T-helper 2 cell treated with Interferon-gamma antibody and Interleukin-4, amounts not matched to agents 5 μg/mL and 100 μg/mL, for 36 hours (primary cell): ENCODE data around the gene ANOS1.

Source experiments
- DNase-seq: peaks from one replicate; pipeline ENCODE4 v3.0.0; 2021; ENCODE audit warnings: low spot score
- H3K27ac Mint-ChIP-seq: one replicate; pipeline ENCODE4 v1.8.0; 2021; ENCODE audit warnings: mild to moderate bottlenecking, mixed read lengths
- H3K27me3 Mint-ChIP-seq: one replicate; pipeline ENCODE4 v1.8.0; 2021; ENCODE audit warnings: low read depth, mixed read lengths
- H3K36me3 Mint-ChIP-seq: one replicate; pipeline ENCODE4 v1.8.0; 2021; ENCODE audit warnings: low read depth, mixed read lengths
- H3K4me1 Mint-ChIP-seq: one replicate; pipeline ENCODE4 v1.8.0; 2021; ENCODE audit warnings: low read depth, mixed read lengths
- H3K4me3 Mint-ChIP-seq: one replicate; pipeline ENCODE4 v1.8.0; 2022; ENCODE audit warnings: mild to moderate bottlenecking, moderate library complexity, mixed read lengths
- H3K9me3 Mint-ChIP-seq: one replicate; pipeline ENCODE4 v1.8.0; 2021; ENCODE audit warnings: mixed read lengths

ANOS1 gene

GRCh38 chrX:8730812-8731558 lies 952 bp downstream of the ANOS1 start:
- Mint-ChIP-seq H3K36me3 (no peaks in the 10 kb centered on the region), H3K4me3 (no peak overlapping the region), H3K9me3 (no peaks in the 10 kb centered on the region), H3K4me1 (no peaks in the 10 kb centered on the region), H3K27ac (no peak overlapping the region), H3K27me3 (peaks cover 28% of the 10 kb centered on the region)
- no peak for DNase-seq

DNA sequence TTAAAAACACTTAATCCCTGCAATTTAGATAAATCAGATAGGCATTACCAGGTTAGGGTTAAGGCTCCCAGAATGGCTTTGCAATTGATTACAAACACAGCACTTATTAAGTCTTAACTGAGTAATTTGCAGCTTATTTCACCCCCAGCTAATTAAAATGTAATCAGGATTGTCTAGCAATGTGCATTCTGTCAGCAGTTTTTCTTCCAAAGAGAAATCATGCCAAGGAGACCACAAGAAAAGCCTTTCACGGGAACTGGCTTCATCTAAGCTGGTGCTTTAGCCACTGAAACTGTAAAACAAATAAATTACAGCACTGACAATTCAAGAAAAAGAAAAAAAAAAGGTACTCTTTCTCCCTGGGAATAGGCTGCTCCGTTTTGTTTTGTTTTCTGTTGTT lies 2.1 kb downstream of the ANOS1 start:
- peaks cover 28% of the 10 kb centered on the region for H3K27me3 Mint-ChIP-seq
- no peaks in the 10 kb centered on the region for H3K4me1 Mint-ChIP-seq
- H3K4me3 Mint-ChIP-seq: no peak overlapping the region
- no peak overlapping the region for H3K27ac Mint-ChIP-seq
- H3K9me3 Mint-ChIP-seq: no peaks in the 10 kb centered on the region
- no peaks in the 10 kb centered on the region for H3K36me3 Mint-ChIP-seq
- DNase-seq: no peak

DNA sequence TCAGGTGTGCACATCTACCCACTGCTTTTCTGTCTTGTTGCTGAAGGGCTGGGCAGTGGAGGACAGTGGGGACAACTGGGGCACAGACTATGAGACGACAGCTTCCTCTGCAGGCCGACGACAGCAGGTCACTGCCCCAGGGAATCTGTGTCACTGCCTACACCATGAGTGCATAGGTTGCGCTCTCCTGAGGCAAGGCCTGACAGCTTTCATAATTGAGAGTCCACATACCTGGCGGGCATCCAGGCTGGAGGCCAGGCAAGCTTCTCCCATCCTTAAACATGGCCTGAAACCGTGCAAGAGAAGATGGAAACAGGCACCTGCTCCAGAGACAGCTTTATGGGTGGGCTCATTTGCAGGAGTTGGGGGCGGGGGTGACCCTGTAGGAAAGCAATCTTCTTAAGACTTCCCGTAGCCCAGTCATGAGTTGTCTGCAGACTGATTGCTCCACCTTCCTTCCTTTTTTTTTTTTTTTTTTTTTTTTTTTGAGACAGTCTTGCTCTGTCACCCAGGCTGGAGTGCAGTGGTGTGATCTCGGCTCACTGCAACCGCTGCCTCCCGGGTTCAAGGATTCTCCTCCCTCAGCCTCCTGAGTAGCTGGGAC lies 2.9 kb downstream of the ANOS1 start:
- no peaks in the 10 kb centered on the region for H3K4me1 Mint-ChIP-seq

DNA sequence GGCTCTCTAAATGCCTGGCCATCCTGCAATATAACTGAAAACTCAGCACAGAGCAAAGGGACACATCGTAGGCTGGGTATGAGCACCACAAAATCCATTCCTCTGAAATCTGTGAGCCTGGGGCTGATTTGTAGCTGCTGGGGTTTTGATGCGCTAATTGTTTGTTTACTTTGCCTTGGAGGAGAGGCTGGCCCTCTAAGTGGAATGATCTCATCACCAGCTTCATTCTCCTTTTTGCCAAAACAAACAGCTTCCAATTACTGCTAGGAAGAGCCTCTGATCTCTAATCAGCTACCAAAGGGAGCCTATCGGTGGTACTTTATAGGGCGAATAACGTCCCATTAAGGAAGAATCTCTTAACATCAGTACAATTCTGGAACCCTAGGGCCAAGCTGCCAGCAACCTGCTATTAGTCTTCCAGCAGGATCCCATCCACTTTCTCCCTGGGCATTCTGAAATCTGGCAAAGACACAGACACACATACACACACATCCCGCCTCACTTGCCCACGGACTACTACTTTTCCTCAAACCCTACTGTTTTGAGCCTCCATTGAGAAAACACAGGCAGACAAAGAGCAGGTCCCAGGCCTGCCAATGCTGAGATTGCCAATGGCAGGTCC lies 5.8 kb downstream of the ANOS1 start:
- peaks cover 15% of the 10 kb centered on the region for H3K27me3 Mint-ChIP-seq
- H3K4me3 Mint-ChIP-seq: no peak overlapping the region
- no peaks in the 10 kb centered on the region for H3K9me3 Mint-ChIP-seq
- no peak for DNase-seq
- H3K27ac Mint-ChIP-seq: no peak overlapping the region
- H3K4me1 Mint-ChIP-seq: no peaks in the 10 kb centered on the region
- H3K36me3 Mint-ChIP-seq: no peaks in the 10 kb centered on the region

More for the DNA sequence above, 2.9 kb downstream of the ANOS1 start:
- Mint-ChIP-seq H3K27ac (no peak overlapping the region), H3K27me3 (peaks cover 28% of the 10 kb centered on the region), H3K9me3 (no peaks in the 10 kb centered on the region), H3K36me3 (no peaks in the 10 kb centered on the region), H3K4me3 (no peak overlapping the region)
- DNase-seq: no peak

DNA sequence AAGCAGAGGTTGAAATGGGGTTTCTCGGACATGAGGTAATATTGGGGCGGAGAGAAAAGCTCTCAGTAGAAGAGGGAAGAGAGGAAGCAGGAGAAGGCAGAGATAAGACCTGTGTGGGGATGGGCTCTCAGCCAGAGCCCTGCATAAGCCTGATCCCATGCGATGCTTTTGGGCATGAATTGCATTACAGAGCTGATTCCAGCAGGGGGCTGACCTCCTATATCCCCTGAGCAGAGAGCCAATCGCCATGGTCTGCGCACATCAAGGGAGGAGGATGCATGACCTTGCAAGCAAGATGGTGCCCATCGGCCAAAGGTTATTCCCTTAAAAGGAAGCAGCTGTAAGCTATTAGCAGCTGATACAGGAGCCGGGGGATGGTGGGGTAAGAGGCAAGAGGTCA lies 7.6 kb downstream of the ANOS1 start:
- DNase-seq: no peak
- Mint-ChIP-seq H3K9me3 (no peaks in the 10 kb centered on the region), H3K36me3 (no peaks in the 10 kb centered on the region), H3K27me3 (peaks cover 5% of the 10 kb centered on the region), H3K4me1 (no peaks in the 10 kb centered on the region), H3K4me3 (no peak overlapping the region), H3K27ac (no peak overlapping the region)

GRCh38 chrX:8721536-8721935 lies 10.4 kb downstream of the ANOS1 start:
- Mint-ChIP-seq H3K36me3 (no peaks in the 10 kb centered on the region), H3K9me3 (no peaks in the 10 kb centered on the region), H3K4me3 (no peak overlapping the region), H3K4me1 (no peaks in the 10 kb centered on the region), H3K27me3 (no peaks in the 10 kb centered on the region), H3K27ac (no peak overlapping the region)
- no peak for DNase-seq

- H3K9me3 Mint-ChIP-seq: no peaks in the 10 kb centered on the region
- DNase-seq: no peak
- no peak overlapping the region for H3K4me3 Mint-ChIP-seq
- H3K36me3 Mint-ChIP-seq: no peaks in the 10 kb centered on the region
- no peaks in the 10 kb centered on the region for H3K27me3 Mint-ChIP-seq
- no peak overlapping the region for H3K27ac Mint-ChIP-seq
- no peaks in the 10 kb centered on the region for H3K4me1 Mint-ChIP-seq
Observed at GRCh38 chrX:8720136-8720535, 11.8 kb downstream of the ANOS1 start.

DNA sequence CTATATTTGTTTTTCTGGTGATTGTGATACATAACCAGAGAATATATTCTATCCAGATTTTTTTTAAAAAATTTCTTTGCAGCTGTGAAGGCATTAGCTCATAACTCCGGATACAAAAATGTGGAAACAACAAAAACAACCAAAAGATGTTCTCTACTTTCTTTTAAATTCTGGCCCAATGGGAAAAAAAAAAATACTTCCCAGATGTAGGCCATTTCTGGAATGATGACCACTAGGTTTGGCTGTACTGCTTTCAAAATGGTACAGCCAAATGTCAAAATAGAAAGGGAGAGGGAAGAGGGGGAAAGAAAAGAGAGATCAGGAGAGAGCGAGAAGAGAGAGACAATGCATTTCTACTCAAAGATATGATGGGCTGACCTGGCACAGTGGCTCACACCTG lies 14.6 kb downstream of the ANOS1 start:
- no peak overlapping the region for H3K4me3 Mint-ChIP-seq
- no peaks in the 10 kb centered on the region for H3K36me3 Mint-ChIP-seq
- no peaks in the 10 kb centered on the region for H3K4me1 Mint-ChIP-seq
- no peak for DNase-seq
- no peaks in the 10 kb centered on the region for H3K9me3 Mint-ChIP-seq
- H3K27ac Mint-ChIP-seq: no peak overlapping the region
- H3K27me3 Mint-ChIP-seq: no peaks in the 10 kb centered on the region

- no peaks in the 10 kb centered on the region for H3K9me3 Mint-ChIP-seq
- H3K27ac Mint-ChIP-seq: no peak overlapping the region
- no peaks in the 10 kb centered on the region for H3K4me1 Mint-ChIP-seq
- H3K4me3 Mint-ChIP-seq: no peak overlapping the region
- no peak for DNase-seq
- no peaks in the 10 kb centered on the region for H3K36me3 Mint-ChIP-seq
- no peaks in the 10 kb centered on the region for H3K27me3 Mint-ChIP-seq
Observed at GRCh38 chrX:8714164-8714563, 17.8 kb downstream of the ANOS1 start.

DNA sequence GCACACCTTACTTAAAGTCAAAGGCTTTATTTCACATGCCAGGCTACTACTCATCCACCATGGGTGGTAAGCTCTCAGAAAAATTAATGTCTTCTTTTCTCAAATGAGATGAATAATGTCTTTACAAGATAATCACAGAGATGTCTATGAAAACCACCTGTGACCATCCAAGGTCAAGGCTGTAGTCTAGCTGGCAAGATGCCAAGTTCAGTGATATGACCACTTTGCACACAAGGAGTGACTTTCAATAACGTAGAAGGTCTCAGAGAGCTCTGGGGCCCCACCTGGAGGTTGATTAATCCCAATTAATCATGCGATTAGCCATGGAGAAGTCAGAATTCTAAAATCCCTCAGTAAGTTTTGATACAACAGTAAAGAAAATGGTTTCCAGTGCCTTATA lies 20.5 kb downstream of the ANOS1 start:
- no peak overlapping the region for H3K27ac Mint-ChIP-seq
- no peaks in the 10 kb centered on the region for H3K9me3 Mint-ChIP-seq
- no peaks in the 10 kb centered on the region for H3K36me3 Mint-ChIP-seq

DNA sequence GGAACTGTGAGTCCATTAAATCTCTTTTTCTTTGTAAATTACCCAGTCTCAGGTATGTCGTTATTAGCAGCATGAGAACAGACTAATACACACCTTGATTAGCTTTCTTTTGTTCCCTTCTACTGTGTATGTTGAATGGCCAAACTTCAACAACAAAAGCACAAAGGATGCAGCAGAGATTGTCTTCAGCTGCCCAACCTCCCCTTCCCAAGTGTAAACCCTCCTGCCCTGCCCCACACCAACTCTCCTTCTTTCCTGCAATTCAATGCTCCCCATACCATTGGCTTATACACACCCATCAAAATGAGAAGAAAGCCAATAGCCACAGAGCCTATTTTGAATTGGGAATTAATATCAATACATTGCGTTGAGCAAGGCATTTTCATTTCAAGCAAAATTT lies 27.8 kb downstream of the ANOS1 start:
- Mint-ChIP-seq H3K27me3 (no peaks in the 10 kb centered on the region), H3K27ac (no peak overlapping the region), H3K36me3 (no peaks in the 10 kb centered on the region), H3K4me1 (no peaks in the 10 kb centered on the region), H3K4me3 (no peak overlapping the region), H3K9me3 (no peaks in the 10 kb centered on the region)
- DNase-seq: no peak

More for the DNA sequence above, 20.5 kb downstream of the ANOS1 start:
- Mint-ChIP-seq H3K4me1 (no peaks in the 10 kb centered on the region), H3K27me3 (no peaks in the 10 kb centered on the region), H3K4me3 (no peak overlapping the region)
- DNase-seq: no peak

GRCh38 chrX:8692871-8693270 lies 39.1 kb downstream of the ANOS1 start:
- no peak overlapping the region for H3K27ac Mint-ChIP-seq
- H3K9me3 Mint-ChIP-seq: no peaks in the 10 kb centered on the region
- no peak overlapping the region for H3K4me3 Mint-ChIP-seq
- DNase-seq: no peak
- no peaks in the 10 kb centered on the region for H3K4me1 Mint-ChIP-seq
- H3K27me3 Mint-ChIP-seq: no peaks in the 10 kb centered on the region
- H3K36me3 Mint-ChIP-seq: no peaks in the 10 kb centered on the region

- Mint-ChIP-seq H3K4me3 (no peak overlapping the region), H3K27me3 (no peaks in the 10 kb centered on the region), H3K4me1 (no peaks in the 10 kb centered on the region), H3K36me3 (no peaks in the 10 kb centered on the region), H3K27ac (no peak overlapping the region), H3K9me3 (no peaks in the 10 kb centered on the region)
- DNase-seq: no peak
Observed at GRCh38 chrX:8689473-8689872, 42.5 kb downstream of the ANOS1 start.

DNA sequence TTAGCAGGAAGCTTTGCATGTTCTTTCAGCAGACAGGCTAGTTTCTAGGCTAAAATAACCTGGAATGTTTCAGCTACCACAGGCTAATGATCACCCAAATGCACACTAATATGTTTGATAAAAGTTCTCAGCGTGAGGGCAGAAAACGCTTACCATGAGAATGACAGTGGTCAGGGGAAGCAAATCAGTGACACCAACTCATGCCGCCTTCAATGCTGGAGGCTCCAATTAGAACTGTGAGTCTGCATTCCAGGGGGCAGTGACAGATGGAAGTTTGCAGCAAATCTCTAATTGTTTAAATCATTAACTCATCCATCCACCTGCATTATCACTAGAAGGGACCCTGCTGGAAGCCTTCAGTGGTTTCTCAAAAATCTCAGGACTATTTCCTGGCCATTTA lies 43.2 kb downstream of the ANOS1 start:
- no peaks in the 10 kb centered on the region for H3K36me3 Mint-ChIP-seq
- H3K27me3 Mint-ChIP-seq: no peaks in the 10 kb centered on the region
- H3K9me3 Mint-ChIP-seq: no peaks in the 10 kb centered on the region
- H3K27ac Mint-ChIP-seq: no peak overlapping the region
- no peak for DNase-seq
- no peak overlapping the region for H3K4me3 Mint-ChIP-seq
- H3K4me1 Mint-ChIP-seq: no peaks in the 10 kb centered on the region
